KBM-7 (cell line): ENCODE measurements around the gene GOLGA6B.
"Not testable (repeated sequence)": the region's sequence is repeated elsewhere in the genome, so short reads cannot be mapped to it uniquely, and the experiment has no call there.

Source experiments
- DNase-seq: peaks from one replicate; pipeline ENCODE4 v3.0.0-alpha.2; 2015
- in situ Hi-C: fragments of 300-500 bp; cut with MboI; formaldehyde crosslinking; loops from 2 replicates; pipeline ENCODE4 v1.14.3; 2020; ENCODE audit warnings: low sequenced_read_pairs, low pct_unique_long_range_greater_than_20kb, mixed read lengths

Gene GOLGA6B

GRCh38 chr15:72656014-72656413, 1.5 kb downstream of the GOLGA6B start:
- in situ Hi-C loops, DNase-seq: not testable (repeated sequence)

DNA sequence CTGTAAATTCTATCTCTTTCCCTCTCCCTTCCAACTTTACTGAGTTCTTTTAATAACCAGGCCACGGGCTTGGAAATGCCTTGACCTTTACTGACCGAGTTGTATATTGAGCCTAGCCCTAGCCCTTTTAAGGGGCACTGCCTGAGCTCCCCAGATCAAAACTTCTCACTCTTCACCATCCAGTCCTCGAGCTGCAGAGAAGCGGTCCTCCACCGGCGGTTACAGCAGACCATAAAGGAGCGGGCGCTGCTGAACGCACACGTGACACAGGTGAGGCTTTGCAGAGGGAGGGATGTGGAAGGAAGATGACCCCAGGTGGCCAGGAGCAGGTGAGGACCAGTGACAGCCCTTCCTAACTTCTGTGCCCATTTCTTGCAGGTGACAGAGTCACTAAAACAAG, 6.6 kb downstream of the GOLGA6B start:
- DNase-seq, in situ Hi-C loops: not testable (repeated sequence)

GRCh38 chr15:72663931-72664330, 9.4 kb downstream of the GOLGA6B start:
- DNase-seq, in situ Hi-C loops: not testable (repeated sequence)

DNA sequence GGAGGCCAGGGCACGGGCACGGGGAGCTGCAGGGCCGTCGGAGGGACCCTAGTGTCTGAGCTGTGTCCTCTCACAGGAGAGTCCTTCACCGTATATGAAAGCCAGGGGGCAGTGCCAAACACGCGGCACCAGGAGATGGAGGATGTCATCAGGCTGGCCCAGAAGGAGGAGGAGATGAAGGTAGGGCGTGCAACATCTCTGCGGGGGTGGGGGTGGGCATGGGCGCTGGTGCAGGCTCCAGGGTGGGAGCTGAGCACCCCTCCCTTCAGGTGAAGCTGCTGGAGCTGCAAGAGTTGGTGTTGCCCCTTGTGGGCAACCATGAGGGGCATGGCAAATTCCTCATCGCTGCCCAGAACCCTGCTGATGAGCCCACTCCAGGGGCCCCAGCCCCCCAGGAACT, 11.2 kb downstream of the GOLGA6B start:
- in situ Hi-C loops, DNase-seq: not testable (repeated sequence)

GRCh38 chr15:72669803-72670202, 15.3 kb downstream of the GOLGA6B start:
- in situ Hi-C loops, DNase-seq: not testable (repeated sequence)

DNA sequence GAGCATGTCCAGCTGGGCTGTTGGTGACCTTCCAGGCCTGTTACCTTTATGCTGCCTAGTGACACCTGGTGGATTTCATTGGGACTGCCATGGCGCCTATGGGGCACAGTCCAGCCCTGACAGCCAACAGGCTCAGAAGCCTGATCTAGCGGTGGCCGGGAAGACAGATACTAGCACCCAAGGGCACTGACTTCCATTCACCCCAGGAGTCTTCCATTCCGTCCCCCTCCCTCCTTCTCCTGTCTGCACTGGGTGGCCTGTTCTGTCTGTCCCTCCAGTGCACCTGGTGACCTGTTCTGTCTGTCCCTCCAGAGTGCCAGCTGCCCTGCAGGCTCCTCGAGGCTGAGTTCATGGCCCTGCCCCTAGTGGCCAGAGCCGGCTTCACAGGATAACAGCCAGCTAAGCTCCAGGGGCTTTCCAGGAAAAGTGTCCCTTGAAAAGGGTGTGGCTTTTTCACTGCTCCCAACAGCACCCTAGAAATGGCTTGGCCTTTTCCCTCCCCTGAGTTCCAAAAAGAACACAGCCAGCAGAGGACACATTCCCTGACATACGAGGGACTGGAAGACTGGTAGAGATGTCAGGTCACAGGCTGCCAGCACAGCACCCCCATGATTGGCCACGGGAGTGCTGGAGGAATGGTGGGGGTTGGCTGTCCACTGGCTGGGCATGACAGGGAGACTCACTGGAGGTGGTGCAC, 16.3 kb downstream of the GOLGA6B start:
- DNase-seq, result peak; percentile 91
- in situ Hi-C loops, result not testable (repeated sequence)

- no peak for DNase-seq
- in situ Hi-C loops, result no loop called here
These were observed 17.0 kb downstream of the GOLGA6B start for GRCh38 chr15:72671525-72671924.

GRCh38 chr15:72676838-72677237, 22.3 kb downstream of the GOLGA6B start:
- no peak for DNase-seq
- in situ Hi-C loops, result loop anchor here (25.0 kb wide), 2 partner anchors 1460 to 1635 kb away; partner anchors contain the start of gene ISLR2

DNA sequence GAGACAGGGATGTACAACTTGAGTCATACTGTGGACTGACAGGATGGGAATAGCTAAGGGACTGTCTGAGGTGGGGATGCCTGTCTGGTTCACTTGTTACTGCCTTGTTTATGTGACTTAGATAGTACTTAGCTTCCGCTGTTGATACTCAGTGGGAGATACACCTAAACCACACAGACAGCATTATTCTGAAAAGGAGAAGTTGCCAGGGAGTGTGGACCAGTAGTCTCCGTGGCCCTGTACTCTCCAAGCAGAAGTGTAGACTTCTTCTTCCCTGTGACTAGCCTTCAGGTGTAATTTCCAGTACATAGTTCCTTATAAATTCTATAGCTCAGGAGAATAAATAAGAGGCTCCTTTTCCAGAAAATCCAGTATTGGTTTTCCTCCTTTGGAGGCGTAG, 26.4 kb downstream of the GOLGA6B start:
- DNase-seq, result peak; percentile 70
- in situ Hi-C loops, result loop anchor here (25.0 kb wide), 2 partner anchors 1456 to 1631 kb away; partner anchors contain the start of gene ISLR2

- in situ Hi-C loops, result loop anchor here (25.0 kb wide), 2 partner anchors 1455 to 1630 kb away; partner anchors contain the start of gene ISLR2
- DNase-seq, result no peak
These were observed 28.3 kb downstream of the GOLGA6B start for GRCh38 chr15:72682772-72683171.

DNA sequence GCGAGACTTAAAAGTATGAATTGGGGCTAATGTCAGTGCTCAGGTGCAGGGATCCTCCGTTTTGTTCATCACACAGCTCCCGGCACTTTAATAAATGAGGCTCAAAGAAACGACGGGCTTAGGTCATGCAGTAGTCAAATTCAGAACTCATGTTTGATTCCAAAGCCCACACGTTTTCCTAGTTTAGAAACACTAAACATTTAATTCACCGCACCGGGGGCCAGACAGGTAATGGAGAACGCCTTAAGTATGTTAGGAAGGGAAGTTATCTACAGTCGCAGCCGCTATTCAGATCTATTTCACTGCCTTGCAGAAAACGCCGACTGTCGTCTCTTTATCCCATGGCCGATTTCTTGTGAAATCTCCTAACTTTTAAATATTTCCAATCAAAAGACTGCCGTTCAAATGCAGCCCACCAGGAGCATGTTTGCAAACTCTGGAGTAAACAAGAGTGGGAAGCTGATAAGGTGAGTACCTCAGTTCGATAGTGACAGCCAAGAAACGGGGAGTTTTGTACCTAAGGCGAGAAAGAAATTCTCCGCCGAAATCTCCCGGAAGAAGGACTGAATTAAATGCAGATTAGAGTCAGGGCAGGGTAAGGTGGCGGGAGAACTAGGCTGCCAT, 30.9 kb downstream of the GOLGA6B start:
- no peak for DNase-seq
- in situ Hi-C loops, result loop anchor here (25.0 kb wide), 2 partner anchors 1452 to 1627 kb away; partner anchors contain the start of gene ISLR2

DNA sequence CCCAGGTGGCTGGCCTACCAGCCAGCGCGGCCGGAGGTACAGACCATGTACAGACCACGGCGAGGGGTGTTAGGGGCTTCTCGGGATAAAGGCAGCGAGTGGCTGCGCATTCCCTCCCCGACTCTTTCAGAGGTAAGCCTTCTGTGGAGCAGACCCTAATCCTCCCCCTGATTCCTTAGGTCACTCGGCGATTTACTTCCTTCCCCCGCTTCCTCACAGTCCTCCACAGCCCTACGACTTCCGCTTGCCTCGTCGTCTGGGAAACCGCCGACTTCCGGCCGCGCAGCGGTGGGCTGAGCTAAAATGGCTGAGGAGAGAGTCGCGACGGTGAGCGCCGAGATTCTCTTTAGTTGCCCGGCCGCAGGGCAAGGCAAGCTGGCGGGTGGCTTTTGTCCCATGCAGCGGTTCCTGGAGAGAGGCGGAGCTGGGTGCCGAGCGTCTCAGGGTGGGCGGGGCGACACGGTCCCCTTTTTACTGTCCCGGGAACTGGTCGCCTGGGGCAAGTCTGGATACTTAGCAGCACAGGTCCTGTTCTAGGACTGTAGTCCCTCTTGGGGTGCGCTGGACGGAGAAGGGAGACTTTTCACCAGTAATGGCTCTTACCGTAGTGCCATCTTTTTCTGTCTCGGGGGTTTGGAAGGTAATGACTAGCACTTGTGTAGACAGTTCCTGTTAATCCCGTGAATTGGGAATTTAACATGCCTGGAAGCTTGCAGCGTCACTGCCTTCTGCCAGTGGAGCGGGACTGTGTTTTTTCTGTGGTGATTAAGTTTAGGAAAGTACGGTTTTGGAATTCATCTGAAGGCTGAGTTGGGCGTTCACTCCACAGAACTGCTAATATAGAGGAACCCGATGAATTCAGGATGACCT, 31.7 kb downstream of the GOLGA6B start, which contains the start of the genes BBS4 and HIGD2B:
TSS of gene BBS4 (plus strand) at position 283 of the 870 bp plus-strand sequence. CDS start at position 304, 21 bp downstream.
TSS of gene HIGD2B (minus strand) at position 258 of the 870 bp plus-strand sequence. CDS start 9,808 bp downstream, outside the sequence.
- peak; percentile 99 for DNase-seq
- in situ Hi-C loops, result loop anchor here (25.0 kb wide), 2 partner anchors 1451 to 1626 kb away; partner anchors contain the start of gene ISLR2

- in situ Hi-C loops, result loop anchor here (25.0 kb wide), 2 partner anchors 1449 to 1624 kb away; partner anchors contain the start of gene ISLR2
- no peak for DNase-seq
These were observed 34.2 kb downstream of the GOLGA6B start for GRCh38 chr15:72688697-72689096.

- no peak for DNase-seq
- in situ Hi-C loops, result loop anchor here (25.0 kb wide), 2 partner anchors 1446 to 1621 kb away; partner anchors contain the start of gene ISLR2
These were observed 36.4 kb downstream of the GOLGA6B start for GRCh38 chr15:72690938-72691337.

DNA sequence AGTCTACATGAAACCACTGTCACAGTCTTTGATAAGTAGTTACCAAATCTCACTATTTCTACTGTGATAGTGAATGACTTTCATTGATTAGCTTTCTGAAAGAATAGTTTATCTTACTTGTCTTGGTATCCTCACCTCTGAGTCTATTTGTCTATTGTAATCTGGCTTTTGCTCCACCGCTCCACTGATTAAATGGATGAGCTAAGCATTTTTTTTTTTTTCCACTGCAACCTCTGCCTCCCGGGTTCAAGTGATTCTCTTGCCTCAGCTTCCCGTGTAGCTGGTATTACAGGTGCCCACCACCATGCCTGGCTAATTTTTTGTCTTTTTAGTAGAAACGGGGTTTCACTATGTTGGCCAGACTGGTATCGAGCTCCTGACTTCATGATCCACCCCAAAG, 44.4 kb downstream of the GOLGA6B start:
- no peak for DNase-seq
- in situ Hi-C loops, result loop anchor here (25.0 kb wide), 2 partner anchors 1438 to 1613 kb away; partner anchors contain the start of gene ISLR2

DNA sequence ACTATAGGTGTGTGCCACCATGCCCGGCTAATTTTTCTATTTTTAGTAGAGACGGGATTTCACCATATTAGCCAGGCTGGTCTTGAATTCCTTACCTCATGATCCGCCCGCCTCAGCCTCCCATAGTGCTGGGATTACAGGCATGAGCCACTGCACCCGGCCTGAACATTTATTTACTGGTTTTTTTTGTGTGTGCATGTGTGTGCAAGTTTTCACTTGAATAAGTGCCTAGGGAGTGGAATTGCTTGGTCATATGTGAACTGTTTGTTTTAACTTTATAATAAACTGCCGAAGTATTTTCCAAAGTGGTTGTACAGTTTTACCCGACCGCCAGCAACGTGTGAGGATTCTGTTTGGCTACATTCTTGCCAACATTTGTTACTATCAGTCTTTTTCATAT, 45.6 kb downstream of the GOLGA6B start:
- in situ Hi-C loops, result no loop called here
- DNase-seq, result no peak

DNA sequence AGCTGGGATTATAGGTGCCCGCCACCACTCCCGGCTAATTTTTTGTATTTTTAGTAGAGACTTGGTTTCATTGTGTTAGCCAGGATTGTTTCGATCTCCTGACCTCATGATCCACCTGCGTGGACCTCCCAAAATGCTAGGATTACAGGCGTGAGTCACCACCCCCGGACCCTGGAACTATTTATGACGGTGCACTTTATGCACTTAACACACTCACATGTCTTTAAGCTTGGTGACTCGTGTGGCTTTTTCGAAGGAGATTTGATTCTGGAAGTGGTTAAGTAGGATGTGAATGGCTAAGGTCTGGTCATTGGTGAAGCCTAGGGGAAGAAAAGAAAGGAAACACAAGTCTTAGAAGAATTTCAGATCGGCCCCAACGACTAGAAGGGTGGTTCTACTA, 51.8 kb downstream of the GOLGA6B start:
- in situ Hi-C loops, result no loop called here

DNA sequence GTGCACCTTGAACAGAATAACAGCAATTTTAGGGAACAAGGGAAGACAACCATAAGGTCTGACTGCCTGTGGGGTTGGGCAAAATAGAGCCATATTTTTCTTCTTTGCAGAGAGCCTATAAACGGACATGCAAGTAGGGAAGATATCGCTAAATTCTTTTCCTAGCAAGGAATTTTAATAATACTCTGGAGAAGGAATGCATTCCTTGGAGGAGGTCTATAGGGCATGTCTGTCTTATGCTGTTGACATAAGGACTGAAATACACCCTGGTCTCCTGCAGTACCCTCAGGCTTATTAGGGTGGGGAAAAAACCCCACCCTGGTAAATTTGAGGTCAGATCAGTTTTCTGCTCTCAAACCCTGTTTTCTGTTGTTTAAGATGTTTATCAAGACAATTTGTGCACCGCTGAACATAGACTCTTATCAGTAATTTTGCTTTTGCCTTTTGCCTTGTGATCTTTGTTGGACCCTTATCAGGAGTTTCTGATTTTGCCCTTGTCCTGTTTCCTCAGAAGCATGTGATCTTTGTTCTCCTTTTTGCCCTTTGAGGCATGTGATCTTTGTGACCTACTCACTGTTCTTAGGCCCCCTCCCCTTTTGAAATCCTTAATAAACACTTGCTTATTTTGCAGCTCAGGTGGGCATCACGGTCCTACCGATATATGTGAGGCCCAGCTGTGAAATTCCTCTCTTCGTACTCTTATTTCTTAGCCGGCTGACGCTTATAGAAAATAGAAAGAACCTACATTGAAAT, 54.2 kb downstream of the GOLGA6B start:
- in situ Hi-C loops, DNase-seq: not testable (repeated sequence)

More for the DNA sequence above, 51.8 kb downstream of the GOLGA6B start:
- no peak for DNase-seq
